Panc1 (cell line): ENCODE data around the gene GRM7. TPM values are rescaled to one million over a fixed set of nuclear protein-coding genes. Genes with fewer than 3 reads are reported as not detected.

Experiments used
- ATAC-seq: fragments of 200-7000 bp; cut with Tn5 transposase; 2 replicates; pipeline ENCODE4 v1.9.1; 2020; ENCODE audit warnings: mild to moderate bottlenecking, moderate library complexity
- BruUV-seq: library from RNA; stranded (reverse); fragments of 400-500 nt; replicated peaks from 2 replicates; lab custom pipeline; 2021; lab: Mats Ljungman, UMichigan
- CTCF ChIA-PET: fragments of 300-600 bp; sonication (Branson Sonifier 250); formaldehyde crosslinking; loops from one replicate; lab custom pipeline; 2022; ENCODE audit warnings: antibody characterized with exemption; lab: Charles Lee
- POLR2A ChIA-PET: fragments of 300-600 bp; sonication (Branson Sonifier 250); formaldehyde crosslinking; loops from one replicate; lab custom pipeline; 2022; ENCODE audit warnings: antibody characterized with exemption; lab: Charles Lee
- DNase-seq: peaks from one replicate; pipeline ENCODE4 v3.0.0-alpha.2; 2010; ENCODE audit warnings: low read depth, low spot score
- H3K27ac ChIP-seq: 2 replicates; pipeline ENCODE4 v1.5.1; 2011; ENCODE audit warnings: mild to moderate bottlenecking, low read length, inconsistent platforms
- H3K27me3 ChIP-seq: fragments of 200-500 bp; sonication (Bioruptor generic); 2 replicates; pipeline ENCODE4 v1.6.0; 2014; ENCODE audit warnings: low read length, inconsistent platforms; ENCODE audit not compliant: control insufficient read depth, insufficient read depth
- H3K36me3 ChIP-seq: fragments of 200-500 bp; sonication (Bioruptor generic); 2 replicates; pipeline ENCODE4 v1.5.1; 2014; ENCODE audit warnings: inconsistent platforms, mild to moderate bottlenecking, low read length, moderate library complexity; ENCODE audit not compliant: control insufficient read depth, insufficient read depth
- H3K4me1 ChIP-seq: 2 replicates; pipeline ENCODE4 v1.5.1; 2011; ENCODE audit warnings: inconsistent platforms, mild to moderate bottlenecking, low read length, moderate library complexity; ENCODE audit not compliant: control insufficient read depth, insufficient read depth
- H3K4me3 ChIP-seq, 2 experiments: 2 replicates each; pipeline ENCODE4 v1.5.1; 2011 to 2012; ENCODE audit warnings: low read depth in 2 of 2, low read length in 2 of 2, mild to moderate bottlenecking in 2 of 2, inconsistent platforms in 1 of 2, moderate library complexity in 1 of 2
- H3K9me3 ChIP-seq: fragments of 200-500 bp; sonication (Bioruptor generic); 2 replicates; pipeline ENCODE4 v1.5.1; 2014; ENCODE audit warnings: low read depth, mild to moderate bottlenecking, inconsistent platforms, low read length, moderate library complexity; ENCODE audit not compliant: control insufficient read depth, insufficient read depth
- POLR2AphosphoS5 ChIP-seq: IDR thresholded peaks from 2 replicates; pipeline ENCODE4 v1.6.1; 2012; ENCODE audit warnings: mild to moderate bottlenecking, low read depth, low read length, moderate library complexity
- SIN3A ChIP-seq: IDR thresholded peaks from 2 replicates; pipeline ENCODE4 v1.6.1; 2012; ENCODE audit warnings: low read depth, mild to moderate bottlenecking, low read length, moderate library complexity, borderline replicate concordance; ENCODE audit not compliant: insufficient read depth
- TCF7L2 ChIP-seq: IDR thresholded peaks from 2 replicates; pipeline ENCODE4 v1.6.1; 2011; ENCODE audit warnings: mild to moderate bottlenecking, low read depth, low read length, inconsistent platforms
- in situ Hi-C: cut with HindIII; loops from 2 replicates; pipeline ENCODE4 v1.10.0; 2016; ENCODE audit warnings: low sequenced_read_pairs, low pct_unique_long_range_greater_than_20kb
- intact Hi-C: fragments of 100-400 bp; cut with micrococcal nuclease; formaldehyde crosslinking; loops from one replicate; pipeline ENCODE4 v1.10.0; 2022; ENCODE audit not compliant: unreplicated experiment
- total RNA-seq: library from RNA; stranded (reverse); gene quantifications from one replicate; pipeline ENCODE4 v1.2.1, GENCODE V29; 2021; ENCODE audit not compliant: unreplicated experiment
- TF ChIP-seq, protein P1 (sequence below): fragments of 450-650 bp; IDR thresholded peaks from 2 replicates; pipeline ENCODE4 v1.5.1; 2017; ENCODE audit warnings: mild to moderate bottlenecking
- TF ChIP-seq, protein P2 (sequence below), 2 experiments: IDR thresholded peaks; 2 replicates each; pipeline ENCODE4 v1.6.1; 2011 to 2012; ENCODE audit warnings: low read depth in 2 of 2, control low read depth in 1 of 2, low read length in 1 of 2, mild to moderate bottlenecking in 1 of 2, moderate library complexity in 1 of 2; ENCODE audit not compliant: insufficient read depth in 1 of 2

The GRM7 gene
- total RNA-seq, 1 experiment from 2014 or later, result not detected

- ChIA-PET POLR2A (no interaction called here), CTCF (no interaction called here)
- H3K36me3 ChIP-seq, result no peaks in the 10 kb centered on the region
- H3K27ac ChIP-seq, result no peak overlapping the region
- DNase-seq (no peak), ATAC-seq (no peak)
- TF ChIP-seq, protein P1, sequence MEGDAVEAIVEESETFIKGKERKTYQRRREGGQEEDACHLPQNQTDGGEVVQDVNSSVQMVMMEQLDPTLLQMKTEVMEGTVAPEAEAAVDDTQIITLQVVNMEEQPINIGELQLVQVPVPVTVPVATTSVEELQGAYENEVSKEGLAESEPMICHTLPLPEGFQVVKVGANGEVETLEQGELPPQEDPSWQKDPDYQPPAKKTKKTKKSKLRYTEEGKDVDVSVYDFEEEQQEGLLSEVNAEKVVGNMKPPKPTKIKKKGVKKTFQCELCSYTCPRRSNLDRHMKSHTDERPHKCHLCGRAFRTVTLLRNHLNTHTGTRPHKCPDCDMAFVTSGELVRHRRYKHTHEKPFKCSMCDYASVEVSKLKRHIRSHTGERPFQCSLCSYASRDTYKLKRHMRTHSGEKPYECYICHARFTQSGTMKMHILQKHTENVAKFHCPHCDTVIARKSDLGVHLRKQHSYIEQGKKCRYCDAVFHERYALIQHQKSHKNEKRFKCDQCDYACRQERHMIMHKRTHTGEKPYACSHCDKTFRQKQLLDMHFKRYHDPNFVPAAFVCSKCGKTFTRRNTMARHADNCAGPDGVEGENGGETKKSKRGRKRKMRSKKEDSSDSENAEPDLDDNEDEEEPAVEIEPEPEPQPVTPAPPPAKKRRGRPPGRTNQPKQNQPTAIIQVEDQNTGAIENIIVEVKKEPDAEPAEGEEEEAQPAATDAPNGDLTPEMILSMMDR, result no peak
- TF ChIP-seq, protein P2, sequence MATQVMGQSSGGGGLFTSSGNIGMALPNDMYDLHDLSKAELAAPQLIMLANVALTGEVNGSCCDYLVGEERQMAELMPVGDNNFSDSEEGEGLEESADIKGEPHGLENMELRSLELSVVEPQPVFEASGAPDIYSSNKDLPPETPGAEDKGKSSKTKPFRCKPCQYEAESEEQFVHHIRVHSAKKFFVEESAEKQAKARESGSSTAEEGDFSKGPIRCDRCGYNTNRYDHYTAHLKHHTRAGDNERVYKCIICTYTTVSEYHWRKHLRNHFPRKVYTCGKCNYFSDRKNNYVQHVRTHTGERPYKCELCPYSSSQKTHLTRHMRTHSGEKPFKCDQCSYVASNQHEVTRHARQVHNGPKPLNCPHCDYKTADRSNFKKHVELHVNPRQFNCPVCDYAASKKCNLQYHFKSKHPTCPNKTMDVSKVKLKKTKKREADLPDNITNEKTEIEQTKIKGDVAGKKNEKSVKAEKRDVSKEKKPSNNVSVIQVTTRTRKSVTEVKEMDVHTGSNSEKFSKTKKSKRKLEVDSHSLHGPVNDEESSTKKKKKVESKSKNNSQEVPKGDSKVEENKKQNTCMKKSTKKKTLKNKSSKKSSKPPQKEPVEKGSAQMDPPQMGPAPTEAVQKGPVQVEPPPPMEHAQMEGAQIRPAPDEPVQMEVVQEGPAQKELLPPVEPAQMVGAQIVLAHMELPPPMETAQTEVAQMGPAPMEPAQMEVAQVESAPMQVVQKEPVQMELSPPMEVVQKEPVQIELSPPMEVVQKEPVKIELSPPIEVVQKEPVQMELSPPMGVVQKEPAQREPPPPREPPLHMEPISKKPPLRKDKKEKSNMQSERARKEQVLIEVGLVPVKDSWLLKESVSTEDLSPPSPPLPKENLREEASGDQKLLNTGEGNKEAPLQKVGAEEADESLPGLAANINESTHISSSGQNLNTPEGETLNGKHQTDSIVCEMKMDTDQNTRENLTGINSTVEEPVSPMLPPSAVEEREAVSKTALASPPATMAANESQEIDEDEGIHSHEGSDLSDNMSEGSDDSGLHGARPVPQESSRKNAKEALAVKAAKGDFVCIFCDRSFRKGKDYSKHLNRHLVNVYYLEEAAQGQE (IDR thresholded peaks at IDR 0.05; ENCODE audit: insufficient read depth in 1 of 2, low read depth in 2 of 2, low read length in 1 of 2), result no peak
- H3K9me3 ChIP-seq, result no peaks in the 10 kb centered on the region
- in situ Hi-C loops (no loop called here), intact Hi-C loops (no loop called here)
- no peak overlapping the region for H3K4me3 ChIP-seq
- BruUV-seq, result no TSS peak
- no peaks in the 10 kb centered on the region for H3K4me1 ChIP-seq
- no peaks in the 10 kb centered on the region for H3K27me3 ChIP-seq
These were observed 878.8 kb downstream of the GRM7 start for GRCh38 chr3:7739754-7740153.

GRCh38 chr3:7740458-7740857 lies 879.5 kb downstream of the GRM7 start:
- in situ Hi-C loops (no loop called here), intact Hi-C loops (no loop called here)
- BruUV-seq, result no TSS peak
- ChIA-PET CTCF (no interaction called here), POLR2A (no interaction called here)
- ATAC-seq (no peak), DNase-seq (no peak)
- Histone ChIP-seq H3K36me3 (no peaks in the 10 kb centered on the region), H3K4me1 (no peaks in the 10 kb centered on the region), H3K27me3 (no peaks in the 10 kb centered on the region), H3K27ac (no peak overlapping the region), H3K4me3 (no peak overlapping the region), H3K9me3 (no peaks in the 10 kb centered on the region)
- TF ChIP-seq TCF7L2, result no peak
- TF ChIP-seq POLR2AphosphoS5, result no peak
- TF ChIP-seq, protein P1, result no peak
- TF ChIP-seq SIN3A, result no peak
- TF ChIP-seq, protein P2 (IDR thresholded peaks at IDR 0.05; ENCODE audit: insufficient read depth in 1 of 2, low read depth in 2 of 2, low read length in 1 of 2), result no peak
